ENCODE results near the gene SFI1. TPM values are rescaled to one million over a fixed set of nuclear protein-coding genes. Genes with fewer than 3 reads are reported as not detected.
A peak's percentile ranks its signal among the peaks of the same experiment; 100 is the strongest.
"Not testable (repeated sequence)": the region's sequence is repeated elsewhere in the genome, so short reads cannot be mapped to it uniquely, and the experiment has no call there.

SFI1 gene
- total RNA-seq, 1 experiment from 2014 or later, result 37.4 TPM

DNA sequence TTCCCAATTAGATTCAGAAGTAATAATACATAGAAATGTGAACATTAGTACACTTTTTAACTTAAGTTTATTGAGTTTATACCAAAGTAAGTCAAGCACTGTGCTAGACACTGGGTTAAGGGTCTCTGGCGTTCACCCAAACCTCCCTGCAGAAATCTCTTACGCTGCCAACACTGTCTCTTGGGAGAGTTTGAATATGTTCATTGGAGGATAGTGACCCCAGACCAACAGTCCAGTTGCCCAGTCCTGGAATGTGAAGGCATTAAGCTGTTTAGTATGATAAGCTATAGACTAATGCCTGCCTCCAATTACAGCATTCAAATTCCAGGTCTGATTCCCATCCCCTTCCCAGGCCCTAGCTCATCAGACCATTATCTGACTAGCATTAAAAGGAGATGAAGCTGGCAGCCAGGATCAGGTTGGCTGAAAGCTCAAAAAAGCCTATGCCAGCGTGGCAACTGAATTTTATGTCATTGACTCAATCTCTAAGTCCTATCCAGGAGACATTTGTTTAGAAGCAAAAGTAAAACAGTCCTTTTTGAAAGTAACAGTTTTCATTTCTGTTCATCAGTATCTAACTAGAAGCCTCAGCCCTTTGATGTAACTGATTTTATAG is 77.8 kb downstream of the SFI1 start:
- DNase-seq (ENCODE audit: low read depth), result no peak
- in situ Hi-C loops (cut with HindIII; ENCODE audit: low pct_unique_long_range_greater_than_20kb, low sequenced_read_pairs), result no loop called here

DNA sequence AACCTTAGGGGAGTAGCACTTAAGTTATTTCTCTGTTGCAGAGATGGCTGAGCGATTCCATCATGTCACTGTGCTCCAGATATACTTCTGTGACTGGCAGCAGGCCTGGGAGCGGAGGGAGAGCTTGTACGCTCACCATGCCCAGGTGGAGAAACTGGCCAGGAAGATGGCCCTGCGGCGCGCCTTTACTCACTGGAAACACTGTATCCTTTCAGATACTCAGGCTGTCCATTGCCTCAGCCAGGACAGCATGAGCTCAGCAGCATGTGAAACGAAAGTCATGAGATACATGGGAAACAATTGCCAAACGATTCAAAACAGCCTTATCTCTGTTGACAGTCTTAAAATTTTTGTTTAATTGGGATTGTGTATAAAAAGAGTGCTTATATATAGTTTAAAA is 78.9 kb downstream of the SFI1 start:
- in situ Hi-C loops (cut with HindIII; ENCODE audit: low pct_unique_long_range_greater_than_20kb, low sequenced_read_pairs), result no loop called here

DNA sequence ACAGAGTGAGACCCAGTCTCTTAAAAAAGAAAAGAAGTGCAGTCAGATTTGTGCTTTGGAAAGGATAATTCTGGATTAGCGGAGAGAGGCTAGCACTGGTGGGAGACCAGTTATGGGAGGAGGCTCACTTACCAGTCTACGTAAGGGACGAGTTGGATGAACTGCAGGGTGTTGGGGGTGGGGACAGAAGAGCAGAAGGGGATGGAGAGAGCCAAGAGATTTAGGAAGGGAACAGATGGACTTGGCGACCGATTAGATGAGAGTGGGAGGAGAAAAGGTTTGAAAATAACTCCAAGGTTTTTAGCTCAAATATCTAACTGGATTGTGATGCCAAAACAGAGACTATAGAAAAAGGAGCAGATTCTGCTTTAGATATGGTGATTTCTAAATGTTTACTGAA is 81.4 kb downstream of the SFI1 start:
- no peak for DNase-seq (ENCODE audit: low read depth)
- in situ Hi-C loops (cut with HindIII; ENCODE audit: low pct_unique_long_range_greater_than_20kb, low sequenced_read_pairs), result no loop called here

More for the DNA sequence above, 78.9 kb downstream of the SFI1 start:
- no peak for DNase-seq (ENCODE audit: low read depth)

DNA sequence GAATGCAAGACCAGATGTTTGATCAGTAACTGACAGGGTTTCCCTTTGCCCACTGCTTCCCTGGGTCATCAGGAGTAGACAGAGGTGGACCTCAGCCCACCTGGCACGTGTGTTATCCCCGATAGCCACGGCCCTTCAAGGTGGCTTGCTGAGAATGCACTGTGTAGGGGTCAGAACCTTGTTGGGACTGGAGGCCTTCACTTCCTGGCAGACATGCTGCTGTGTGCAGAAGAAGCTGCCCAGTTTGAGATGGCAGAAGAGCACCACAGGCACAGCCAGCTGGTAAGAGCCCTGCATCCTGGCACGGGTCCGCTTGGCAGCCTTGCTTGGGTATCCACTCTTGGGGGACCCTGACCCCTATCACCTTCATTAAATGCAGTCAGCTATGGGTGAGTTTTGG is 81.8 kb downstream of the SFI1 start:
- in situ Hi-C loops (cut with HindIII; ENCODE audit: low pct_unique_long_range_greater_than_20kb, low sequenced_read_pairs), result no loop called here
- no peak for DNase-seq (ENCODE audit: low read depth)

DNA sequence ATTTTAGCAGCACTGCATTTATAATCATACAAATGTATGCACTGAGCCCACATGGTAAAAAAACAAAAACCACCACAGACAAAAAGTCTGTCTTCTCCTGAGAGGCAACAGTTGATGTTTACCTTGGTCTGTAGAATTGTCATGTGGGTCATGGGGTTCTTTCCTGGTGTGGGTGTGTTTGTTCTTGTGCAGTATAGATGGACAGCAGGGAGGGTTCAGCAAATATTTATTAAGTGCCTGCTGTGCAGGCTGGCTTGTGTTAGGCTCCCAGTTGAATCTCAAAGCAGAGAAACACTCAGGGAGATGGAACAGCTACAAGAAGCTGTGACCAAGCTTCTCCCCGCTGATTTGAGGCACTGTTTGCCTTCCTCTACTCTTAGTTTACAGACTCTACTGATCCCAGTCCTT is 83.5 kb downstream of the SFI1 start:
- DNase-seq (ENCODE audit: low read depth), result no peak
- in situ Hi-C loops (cut with HindIII; ENCODE audit: low pct_unique_long_range_greater_than_20kb, low sequenced_read_pairs), result no loop called here

DNA sequence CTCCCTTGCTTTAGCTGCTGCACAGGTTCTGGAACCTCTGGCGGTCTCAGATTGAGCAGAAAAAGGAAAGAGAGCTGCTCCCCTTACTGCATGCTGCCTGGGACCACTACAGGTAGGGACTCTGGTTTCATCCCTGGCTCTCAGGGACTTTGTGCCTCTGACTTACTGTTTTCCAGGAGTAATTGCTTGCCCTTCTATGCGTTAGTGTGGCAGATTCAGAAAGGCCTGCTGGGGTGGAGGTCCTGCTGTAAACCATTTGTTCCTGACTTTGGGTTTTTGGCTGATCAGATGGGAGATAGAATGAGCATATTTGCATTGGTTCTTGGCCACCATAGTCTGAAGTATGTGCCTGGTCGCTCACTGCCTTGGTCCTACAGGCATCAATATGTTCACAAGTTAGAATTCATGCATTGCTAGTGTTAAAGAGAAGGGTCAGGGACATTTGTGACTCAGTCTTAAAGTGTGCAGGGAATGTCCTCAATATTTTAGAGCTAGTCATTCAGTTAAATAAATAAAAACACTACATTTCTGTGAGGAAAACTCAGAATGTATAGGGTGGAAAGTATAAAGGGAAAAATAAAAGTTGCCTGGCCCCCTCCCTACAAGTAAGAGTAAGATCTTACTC is 87.6 kb downstream of the SFI1 start:
- no peak for DNase-seq (ENCODE audit: low read depth)

DNA sequence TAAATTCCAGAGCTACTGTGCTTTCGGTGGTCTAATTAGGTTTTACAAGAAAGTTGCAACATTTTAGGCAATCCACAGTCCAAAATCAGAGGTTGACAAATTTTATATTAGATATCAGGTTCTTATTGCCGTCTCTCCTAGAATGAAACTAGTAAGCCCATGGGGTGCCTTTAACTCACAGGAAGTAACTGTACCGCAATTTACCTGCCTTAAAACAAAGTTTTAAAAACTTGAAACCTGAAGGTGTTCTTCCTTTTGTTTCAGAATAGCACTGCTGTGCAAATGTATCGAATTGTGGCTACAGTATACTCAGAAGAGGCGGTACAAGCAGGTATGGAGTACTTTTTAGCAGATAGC is 88.4 kb downstream of the SFI1 start:
- DNase-seq (ENCODE audit: low read depth), result no peak
- in situ Hi-C loops (cut with HindIII; ENCODE audit: low pct_unique_long_range_greater_than_20kb, low sequenced_read_pairs), result no loop called here

More for the DNA sequence above, 87.6 kb downstream of the SFI1 start:
- in situ Hi-C loops (cut with HindIII; ENCODE audit: low pct_unique_long_range_greater_than_20kb, low sequenced_read_pairs), result no loop called here

DNA sequence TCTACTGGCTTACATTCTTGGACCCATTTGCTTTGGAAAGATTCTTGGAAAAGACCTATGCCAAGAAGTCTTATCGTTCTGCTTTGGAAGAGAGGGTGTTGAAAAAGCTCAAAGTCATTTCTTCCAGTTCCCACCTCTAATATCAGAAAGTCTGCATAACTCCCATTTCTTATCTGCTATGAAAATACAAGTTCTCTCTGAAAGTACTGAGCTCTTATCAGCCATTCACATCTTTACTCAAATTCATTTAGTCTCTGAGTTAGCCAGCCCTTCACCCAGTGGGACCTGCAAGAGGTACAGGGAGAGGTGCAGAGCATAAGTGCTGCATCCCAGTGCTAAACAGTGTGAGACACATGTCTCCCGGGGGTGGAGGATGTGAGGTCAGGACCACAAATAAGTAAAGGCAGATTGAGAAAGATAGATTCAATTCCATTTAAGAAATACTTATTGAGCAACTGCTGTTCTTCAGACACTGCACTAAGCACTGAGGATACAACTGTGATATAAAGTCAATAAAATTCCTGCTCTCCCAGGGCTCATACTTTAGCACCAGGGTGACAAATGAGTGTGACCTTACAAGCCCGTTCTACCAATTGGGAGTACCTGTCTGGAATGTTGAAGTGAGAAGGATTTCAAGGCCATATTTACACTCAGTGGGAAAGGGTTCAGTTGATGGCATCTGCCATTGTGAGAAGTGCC is 89.0 kb downstream of the SFI1 start:
- in situ Hi-C loops (cut with HindIII; ENCODE audit: low pct_unique_long_range_greater_than_20kb, low sequenced_read_pairs), result no loop called here
- no peak for DNase-seq (ENCODE audit: low read depth)

DNA sequence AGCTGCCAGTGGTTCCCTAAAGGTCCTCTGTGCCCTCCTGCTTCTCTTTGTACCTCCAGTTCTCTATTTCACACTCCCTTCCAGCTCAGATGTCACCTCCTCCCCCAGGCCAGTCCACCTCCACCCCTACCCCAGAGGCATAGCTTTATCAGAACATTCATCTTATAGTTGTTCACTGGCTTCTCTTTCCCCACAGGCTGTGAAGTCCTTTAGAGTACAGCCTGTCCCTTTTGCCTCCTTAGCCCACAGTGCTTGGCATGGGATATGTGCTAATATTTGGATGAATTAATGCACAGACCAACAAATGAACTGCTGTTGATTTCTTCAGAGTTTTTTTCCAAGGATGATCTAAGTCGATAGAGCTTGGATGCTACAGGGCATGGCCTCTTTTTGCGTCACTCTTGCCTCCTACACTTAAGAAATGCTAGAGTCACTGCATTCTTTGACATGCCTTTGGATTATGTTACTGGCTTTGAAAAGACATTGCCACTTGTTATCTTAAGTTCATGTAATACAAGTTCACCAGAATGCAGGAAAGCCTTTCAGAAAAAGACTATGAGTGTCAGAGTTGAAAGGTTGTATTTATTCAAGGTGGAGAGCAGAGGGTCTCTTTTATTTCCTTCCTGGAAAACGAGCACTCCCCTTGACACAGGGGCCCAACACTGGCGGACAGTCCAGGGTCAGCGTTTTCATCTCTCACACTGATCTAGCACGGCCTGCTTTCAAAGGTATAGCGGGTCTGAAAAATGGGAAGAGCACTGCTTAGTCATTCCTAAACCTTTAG is 90.0 kb downstream of the SFI1 start:
- in situ Hi-C loops (cut with HindIII; ENCODE audit: low pct_unique_long_range_greater_than_20kb, low sequenced_read_pairs), result no loop called here
- DNase-seq (ENCODE audit: low read depth), result no peak

DNA sequence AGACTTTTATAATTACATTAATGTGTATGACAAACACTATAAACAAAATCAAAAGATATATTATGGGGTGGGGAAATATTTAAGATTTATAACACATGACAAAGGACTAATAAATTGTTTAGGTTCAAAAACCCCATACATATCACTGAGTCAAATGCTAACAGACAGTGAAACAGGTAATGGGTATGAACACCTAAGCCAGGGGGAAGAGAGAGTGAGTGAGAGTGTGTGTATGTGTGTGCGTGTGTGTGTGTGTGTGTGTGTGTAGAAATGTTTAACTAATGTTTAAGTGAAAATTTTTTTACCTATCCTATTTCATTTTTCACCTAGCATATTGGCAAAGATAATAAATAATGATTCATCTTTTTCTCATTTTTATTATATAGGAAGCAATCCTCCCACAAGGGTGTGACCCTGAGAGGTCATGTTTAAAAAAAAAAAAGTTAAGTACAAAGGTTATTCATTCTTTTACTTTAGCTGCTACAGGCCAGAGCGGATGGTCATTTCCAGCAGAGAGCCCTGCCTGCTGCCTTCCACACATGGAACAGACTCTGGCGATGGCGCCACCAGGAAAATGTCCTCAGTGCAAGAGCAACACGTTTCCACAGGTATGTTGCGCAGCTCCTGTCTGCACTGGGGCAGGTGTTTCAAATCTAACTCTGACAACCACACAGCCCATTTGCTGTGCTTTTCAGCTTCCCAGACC is 92.8 kb downstream of the SFI1 start:
- in situ Hi-C loops (cut with HindIII; ENCODE audit: low pct_unique_long_range_greater_than_20kb, low sequenced_read_pairs), result no loop called here
- no peak for DNase-seq (ENCODE audit: low read depth)

DNA sequence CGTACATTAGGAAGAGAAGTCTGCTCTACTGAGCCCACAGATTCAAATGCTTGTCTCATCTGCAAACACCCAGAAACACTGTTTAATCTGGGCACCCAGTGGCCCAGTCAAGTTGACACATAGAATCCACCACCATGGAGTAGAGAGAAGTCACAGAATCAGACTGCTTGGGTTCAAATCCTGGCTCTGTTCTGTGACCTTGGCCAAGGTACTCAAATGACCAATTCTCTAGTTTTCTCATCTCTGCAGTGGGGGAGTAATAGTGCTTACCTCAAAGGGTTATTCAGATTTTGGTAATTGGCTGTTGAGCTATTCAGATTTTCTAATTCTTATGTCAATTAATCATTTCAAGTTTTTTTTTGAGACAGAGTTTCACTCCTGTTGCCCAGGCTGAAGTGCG is 93.8 kb downstream of the SFI1 start:
- in situ Hi-C loops (cut with HindIII; ENCODE audit: low pct_unique_long_range_greater_than_20kb, low sequenced_read_pairs); DNase-seq (ENCODE audit: low read depth): not testable (repeated sequence)

DNA sequence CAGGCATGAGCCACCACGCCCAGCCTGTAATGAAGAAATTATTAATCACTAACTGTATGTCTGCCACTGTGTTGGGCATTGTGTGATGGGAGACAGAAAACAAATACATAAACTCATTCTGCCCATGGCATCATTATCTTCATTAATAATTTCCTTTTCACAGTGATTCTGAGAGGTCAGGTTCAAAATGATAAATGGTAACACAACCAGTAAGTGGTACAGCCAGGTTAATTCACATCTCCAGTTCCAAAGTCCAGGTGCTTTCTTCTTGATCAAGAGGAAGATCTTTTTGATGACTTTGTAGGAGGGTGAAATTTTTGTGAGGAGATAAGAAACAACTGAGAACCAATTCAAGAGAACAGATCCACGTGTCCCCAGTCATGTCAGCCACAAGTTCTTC is 98.9 kb downstream of the SFI1 start:
- in situ Hi-C loops (cut with HindIII; ENCODE audit: low pct_unique_long_range_greater_than_20kb, low sequenced_read_pairs), result no loop called here
- DNase-seq (ENCODE audit: low read depth), result no peak

DNA sequence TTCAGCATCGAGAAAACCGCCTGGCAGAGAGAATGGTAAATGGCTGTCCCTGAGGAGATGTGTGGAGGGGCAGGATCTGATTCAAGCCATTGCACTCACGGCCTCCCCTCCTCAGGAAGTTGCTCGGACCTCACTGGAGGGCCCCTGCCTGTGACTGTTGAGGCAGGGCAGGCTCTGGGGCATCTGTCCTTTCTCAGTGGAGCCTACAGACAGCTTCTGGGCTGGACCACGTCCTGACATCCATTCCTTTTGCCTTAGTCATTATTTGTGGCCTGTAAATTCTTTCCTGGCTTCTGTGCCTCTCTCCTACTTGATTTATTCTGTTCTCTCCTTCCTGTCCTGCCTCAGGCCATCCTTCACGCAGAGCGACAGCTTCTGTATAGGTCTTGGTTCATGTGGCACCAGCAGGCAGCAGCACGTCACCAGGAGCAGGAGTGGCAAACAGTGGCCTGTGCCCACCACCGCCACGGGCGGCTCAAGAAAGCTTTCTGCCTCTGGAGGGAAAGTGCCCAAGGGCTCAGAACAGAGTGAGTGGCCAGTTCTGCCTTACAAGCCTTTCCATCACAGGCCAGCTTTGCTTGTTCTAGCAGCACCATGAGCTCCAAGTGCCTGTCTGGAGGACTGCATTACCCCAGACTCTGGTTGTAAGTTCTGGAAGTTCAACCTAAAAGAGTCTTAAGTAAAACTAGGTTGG is 106.1 kb downstream of the SFI1 start:
- in situ Hi-C loops (cut with HindIII; ENCODE audit: low pct_unique_long_range_greater_than_20kb, low sequenced_read_pairs), result no loop called here
- peak; percentile 99 for DNase-seq (ENCODE audit: low read depth)

DNA sequence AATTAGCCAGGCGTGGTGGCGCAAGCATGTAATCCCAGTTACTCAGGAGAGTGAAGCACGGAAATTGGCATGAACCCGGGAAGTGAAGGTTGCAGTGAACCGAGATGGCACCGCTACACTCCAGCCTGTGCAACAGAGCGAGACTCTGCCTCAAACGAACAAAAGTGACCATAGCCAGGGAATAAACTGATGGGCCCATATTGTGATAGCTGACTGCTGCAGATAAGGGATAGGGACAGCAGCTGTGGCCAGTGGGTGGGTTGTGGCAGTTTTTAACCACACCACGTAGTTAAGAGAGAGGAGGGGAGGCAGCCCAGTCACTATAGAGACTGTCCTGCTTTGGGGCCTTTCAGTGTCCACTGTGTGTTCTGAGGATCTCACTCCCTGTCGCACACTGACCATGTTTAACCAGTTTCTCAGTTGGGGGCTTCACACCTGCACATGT is 106.8 kb downstream of the SFI1 start:
- in situ Hi-C loops (cut with HindIII; ENCODE audit: low pct_unique_long_range_greater_than_20kb, low sequenced_read_pairs), result no loop called here
- DNase-seq (ENCODE audit: low read depth), result peak; percentile 90

DNA sequence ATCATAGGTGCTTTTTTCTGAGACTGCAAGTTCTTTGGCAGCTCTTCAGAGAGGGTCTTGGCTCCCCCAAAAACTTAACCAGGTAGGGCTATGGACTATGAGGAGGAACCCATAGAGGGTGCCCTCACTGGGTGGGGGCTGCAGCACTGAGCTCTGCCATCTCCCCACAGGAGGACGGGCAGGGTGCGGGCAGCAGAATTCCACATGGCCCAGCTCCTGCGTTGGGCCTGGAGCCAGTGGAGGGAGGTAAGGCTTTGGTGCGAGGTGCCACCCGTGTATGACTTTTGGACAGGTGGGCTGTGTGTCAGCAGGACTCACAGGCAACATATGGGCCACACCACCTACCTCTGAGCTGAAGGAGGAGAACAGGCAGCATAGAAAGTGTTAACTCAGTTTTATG is 107.2 kb downstream of the SFI1 start:
- in situ Hi-C loops (cut with HindIII; ENCODE audit: low pct_unique_long_range_greater_than_20kb, low sequenced_read_pairs), result no loop called here
- DNase-seq (ENCODE audit: low read depth), result no peak

DNA sequence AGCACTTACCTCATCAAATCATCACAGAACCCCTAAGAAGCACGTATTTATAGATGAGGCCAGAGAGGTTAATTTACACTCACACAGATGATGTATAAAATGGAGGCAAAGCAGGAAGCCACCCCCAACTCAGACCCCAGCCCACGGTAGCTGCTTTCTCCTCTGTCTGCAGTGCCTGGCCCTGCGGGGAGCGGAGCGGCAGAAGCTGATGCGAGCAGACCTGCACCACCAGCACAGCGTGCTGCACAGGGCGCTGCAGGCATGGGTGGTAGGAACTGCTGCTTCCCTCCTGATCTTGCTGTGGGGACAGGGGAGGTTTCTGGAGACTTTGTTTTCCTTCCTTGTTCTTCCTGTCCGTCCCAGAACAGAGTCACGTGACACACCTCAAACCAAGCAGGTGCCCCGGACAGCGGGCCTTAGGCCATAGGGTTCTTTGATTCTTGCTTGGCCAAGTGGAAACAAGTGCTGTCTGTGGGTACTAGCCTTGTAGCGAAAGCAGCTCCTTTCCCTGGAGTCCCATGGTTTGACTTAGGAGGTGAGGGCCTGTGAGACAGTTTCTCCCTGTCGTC is 107.9 kb downstream of the SFI1 start:
- in situ Hi-C loops (cut with HindIII; ENCODE audit: low pct_unique_long_range_greater_than_20kb, low sequenced_read_pairs), result no loop called here
- no peak for DNase-seq (ENCODE audit: low read depth)

DNA sequence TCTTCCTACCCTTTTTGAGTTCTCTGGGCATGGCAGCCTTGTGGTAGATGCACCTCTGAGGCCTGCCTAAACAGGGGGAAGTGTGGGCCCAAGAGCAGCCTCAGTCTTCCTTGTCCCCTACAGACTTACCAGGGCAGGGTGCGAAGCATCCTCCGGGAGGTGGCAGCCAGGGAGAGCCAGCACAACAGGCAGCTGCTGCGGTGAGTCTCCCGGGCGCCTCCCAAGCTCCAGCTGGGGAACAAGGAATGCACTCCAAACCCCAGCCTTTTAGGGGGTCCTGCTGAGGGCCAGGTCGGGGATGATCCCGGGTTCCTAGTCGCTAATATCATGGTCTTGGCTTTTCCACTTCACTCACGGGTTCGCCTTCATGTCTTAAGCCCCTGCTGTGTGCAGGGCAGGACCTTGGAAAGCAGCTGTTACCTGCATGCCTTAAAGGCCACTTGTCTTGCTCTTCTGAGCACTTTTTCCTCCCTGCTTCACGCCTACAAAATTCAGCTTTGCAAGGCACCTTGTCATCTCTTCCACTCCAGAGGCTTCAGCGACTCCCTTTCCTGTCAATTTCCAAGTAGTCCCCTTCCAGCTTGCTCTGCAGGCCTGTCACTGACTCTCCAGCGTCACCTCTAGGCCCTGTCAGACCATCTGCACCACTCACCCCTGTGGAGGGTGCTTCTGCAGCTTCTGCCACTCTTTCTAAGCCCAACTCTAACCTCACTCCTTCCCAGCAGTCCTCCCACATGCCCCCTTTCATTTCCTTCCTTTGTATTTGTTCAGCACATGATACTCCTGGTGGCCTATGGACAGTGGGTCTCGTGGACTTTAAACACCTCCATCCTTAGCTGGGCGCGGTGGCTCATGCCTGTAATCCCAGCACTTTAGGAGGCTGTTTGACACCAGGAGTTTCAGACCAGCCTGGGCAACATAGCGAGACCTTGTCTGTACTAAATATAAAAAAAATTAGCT is 108.7 kb downstream of the SFI1 start:
- no peak for DNase-seq (ENCODE audit: low read depth)
- in situ Hi-C loops (cut with HindIII; ENCODE audit: low pct_unique_long_range_greater_than_20kb, low sequenced_read_pairs), result no loop called here

All from Caki2 (cell line).